Measurements from ENCODE around the gene FAAH. TPM values are rescaled to one million over a fixed set of nuclear protein-coding genes. Genes with fewer than 3 reads are reported as not detected.

The FAAH gene
- polyA plus RNA-seq, 2 donors, result 12.1 to 33.2 TPM

- Histone ChIP-seq H3K9me3 (ENCODE audit: control insufficient read depth in 2 of 2, insufficient read depth in 1 of 2, low read depth in 1 of 2, low read length in 1 of 2) (no peaks in the 10 kb centered on the region), H3K4me3 (ENCODE audit: low read depth in 1 of 2, low read length in 2 of 2) (no peak overlapping the region), H3K36me3 (ENCODE audit: control insufficient read depth in 2 of 2, insufficient read depth in 2 of 2, low read length in 1 of 2) (no peaks in the 10 kb centered on the region), H3K27me3 (ENCODE audit: control insufficient read depth in 1 of 2, insufficient read depth in 2 of 2, low read length in 2 of 2) (no peaks in the 10 kb centered on the region), H3K4me1 (ENCODE audit: control insufficient read depth in 2 of 2, insufficient read depth in 2 of 2, low read length in 1 of 2) (no peaks in the 10 kb centered on the region), H3K27ac (ENCODE audit: low read depth in 2 of 2, low read length in 1 of 2) (no peak overlapping the region)
- whole genome bisulfite sequencing, 2 donors, result 72 to 75% methylated on average over 4 of the region's 4 CpGs
Measured at GRCh38 chr1:46453449-46453848, 59.3 kb downstream of the FAAH start.

DNA sequence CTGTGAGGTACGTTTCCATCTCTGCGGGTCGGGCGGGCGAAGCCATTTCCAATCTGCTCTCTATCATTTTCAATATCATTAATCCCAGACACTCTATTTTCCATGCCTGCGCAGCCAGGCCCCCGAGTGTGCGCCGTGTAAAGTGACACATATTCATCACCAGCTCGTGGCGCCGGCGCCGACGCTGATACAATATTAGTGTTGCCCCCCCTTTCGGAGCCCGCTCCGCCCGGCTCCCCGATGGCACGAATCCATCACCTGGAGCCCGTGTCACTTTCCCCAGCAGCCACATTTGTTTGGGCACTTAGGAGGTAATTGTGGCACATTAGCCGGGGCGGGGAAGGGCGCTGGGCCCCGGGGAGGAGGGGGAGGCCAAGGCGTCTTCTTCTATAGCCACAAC, 61.8 kb downstream of the FAAH start:
- H3K27ac ChIP-seq (ENCODE audit: low read depth in 2 of 2, low read length in 1 of 2), result no peak overlapping the region
- no peak overlapping the region for H3K4me3 ChIP-seq (ENCODE audit: low read depth in 1 of 2, low read length in 2 of 2)
- no peaks in the 10 kb centered on the region for H3K9me3 ChIP-seq (ENCODE audit: control insufficient read depth in 2 of 2, insufficient read depth in 1 of 2, low read depth in 1 of 2, low read length in 1 of 2)
- no peaks in the 10 kb centered on the region for H3K36me3 ChIP-seq (ENCODE audit: control insufficient read depth in 2 of 2, insufficient read depth in 2 of 2, low read length in 1 of 2)
- 89 to 90% methylated on average over 27 of the region's 27 CpGs for WGBS, 2 donors
- H3K27me3 ChIP-seq (ENCODE audit: control insufficient read depth in 1 of 2, insufficient read depth in 2 of 2, low read length in 2 of 2), result no peaks in the 10 kb centered on the region
- no peaks in the 10 kb centered on the region for H3K4me1 ChIP-seq (ENCODE audit: control insufficient read depth in 2 of 2, insufficient read depth in 2 of 2, low read length in 1 of 2)

GRCh38 chr1:46456411-46456963, 62.4 kb downstream of the FAAH start:
- Histone ChIP-seq H3K36me3 (ENCODE audit: control insufficient read depth in 2 of 2, insufficient read depth in 2 of 2, low read length in 1 of 2) (no peaks in the 10 kb centered on the region), H3K27me3 (ENCODE audit: control insufficient read depth in 1 of 2, insufficient read depth in 2 of 2, low read length in 2 of 2) (no peaks in the 10 kb centered on the region), H3K27ac (ENCODE audit: low read depth in 2 of 2, low read length in 1 of 2) (no peak overlapping the region), H3K4me3 (ENCODE audit: low read depth in 1 of 2, low read length in 2 of 2) (no peak overlapping the region), H3K4me1 (ENCODE audit: control insufficient read depth in 2 of 2, insufficient read depth in 2 of 2, low read length in 1 of 2) (no peaks in the 10 kb centered on the region), H3K9me3 (ENCODE audit: control insufficient read depth in 2 of 2, insufficient read depth in 1 of 2, low read depth in 1 of 2, low read length in 1 of 2) (no peaks in the 10 kb centered on the region)
- 80 to 82% methylated on average over 5 of the region's 5 CpGs for WGBS, 2 donors

GRCh38 chr1:46457178-46457577, 63.1 kb downstream of the FAAH start:
- Histone ChIP-seq H3K4me1 (ENCODE audit: control insufficient read depth in 2 of 2, insufficient read depth in 2 of 2, low read length in 1 of 2) (no peaks in the 10 kb centered on the region), H3K27me3 (ENCODE audit: control insufficient read depth in 1 of 2, insufficient read depth in 2 of 2, low read length in 2 of 2) (no peaks in the 10 kb centered on the region), H3K36me3 (ENCODE audit: control insufficient read depth in 2 of 2, insufficient read depth in 2 of 2, low read length in 1 of 2) (no peaks in the 10 kb centered on the region), H3K9me3 (ENCODE audit: control insufficient read depth in 2 of 2, insufficient read depth in 1 of 2, low read depth in 1 of 2, low read length in 1 of 2) (no peaks in the 10 kb centered on the region), H3K27ac (ENCODE audit: low read depth in 2 of 2, low read length in 1 of 2) (no peak overlapping the region), H3K4me3 (ENCODE audit: low read depth in 1 of 2, low read length in 2 of 2) (no peak overlapping the region)
- WGBS, 2 donors, result 89 to 97% methylated on average over 6 of the region's 6 CpGs

DNA sequence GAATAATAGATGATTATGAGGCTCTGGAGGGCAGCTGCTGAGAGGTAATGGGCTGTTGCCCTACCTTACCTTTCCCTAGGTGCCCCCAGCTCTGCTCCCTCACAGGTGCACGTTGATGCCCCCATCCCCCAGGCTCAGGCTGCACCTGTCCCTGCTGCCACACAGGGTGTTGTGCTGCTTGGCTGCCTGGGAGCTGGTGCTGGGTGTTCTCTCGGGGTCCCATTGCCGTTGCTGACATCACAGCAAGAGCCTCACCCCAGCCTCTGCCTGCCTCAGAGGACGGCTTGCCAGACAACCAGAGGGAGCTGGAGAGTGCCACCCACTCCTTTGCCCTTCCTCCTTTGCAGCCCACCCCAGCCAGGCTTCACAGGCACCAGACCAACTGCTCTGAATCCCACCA, 64.1 kb downstream of the FAAH start:
- Histone ChIP-seq H3K9me3 (ENCODE audit: control insufficient read depth in 2 of 2, insufficient read depth in 1 of 2, low read depth in 1 of 2, low read length in 1 of 2) (no peaks in the 10 kb centered on the region), H3K4me3 (ENCODE audit: low read depth in 1 of 2, low read length in 2 of 2) (no peak overlapping the region), H3K4me1 (ENCODE audit: control insufficient read depth in 2 of 2, insufficient read depth in 2 of 2, low read length in 1 of 2) (no peaks in the 10 kb centered on the region), H3K27ac (ENCODE audit: low read depth in 2 of 2, low read length in 1 of 2) (no peak overlapping the region), H3K36me3 (ENCODE audit: control insufficient read depth in 2 of 2, insufficient read depth in 2 of 2, low read length in 1 of 2) (no peaks in the 10 kb centered on the region), H3K27me3 (ENCODE audit: control insufficient read depth in 1 of 2, insufficient read depth in 2 of 2, low read length in 2 of 2) (no peaks in the 10 kb centered on the region)
- WGBS, 2 donors, result 65 to 75% methylated on average over 4 of the region's 4 CpGs

GRCh38 chr1:46458846-46459245, 64.7 kb downstream of the FAAH start:
- H3K9me3 ChIP-seq (ENCODE audit: control insufficient read depth in 2 of 2, insufficient read depth in 1 of 2, low read depth in 1 of 2, low read length in 1 of 2), result no peaks in the 10 kb centered on the region
- no peaks in the 10 kb centered on the region for H3K4me1 ChIP-seq (ENCODE audit: control insufficient read depth in 2 of 2, insufficient read depth in 2 of 2, low read length in 1 of 2)
- no peak overlapping the region for H3K27ac ChIP-seq (ENCODE audit: low read depth in 2 of 2, low read length in 1 of 2)
- H3K4me3 ChIP-seq (ENCODE audit: low read depth in 1 of 2, low read length in 2 of 2), result no peak overlapping the region
- no peaks in the 10 kb centered on the region for H3K27me3 ChIP-seq (ENCODE audit: control insufficient read depth in 1 of 2, insufficient read depth in 2 of 2, low read length in 2 of 2)
- H3K36me3 ChIP-seq (ENCODE audit: control insufficient read depth in 2 of 2, insufficient read depth in 2 of 2, low read length in 1 of 2), result no peaks in the 10 kb centered on the region
- 54 to 61% methylated on average over 7 of the region's 7 CpGs for WGBS, 2 donors

GRCh38 chr1:46459315-46459714, 65.2 kb downstream of the FAAH start:
- H3K27me3 ChIP-seq (ENCODE audit: control insufficient read depth in 1 of 2, insufficient read depth in 2 of 2, low read length in 2 of 2), result no peaks in the 10 kb centered on the region
- H3K4me3 ChIP-seq (ENCODE audit: low read depth in 1 of 2, low read length in 2 of 2), result no peak overlapping the region
- H3K27ac ChIP-seq (ENCODE audit: low read depth in 2 of 2, low read length in 1 of 2), result no peak overlapping the region
- WGBS, 2 donors, result 85 to 87% methylated on average over 8 of the region's 8 CpGs
- no peaks in the 10 kb centered on the region for H3K4me1 ChIP-seq (ENCODE audit: control insufficient read depth in 2 of 2, insufficient read depth in 2 of 2, low read length in 1 of 2)
- no peaks in the 10 kb centered on the region for H3K9me3 ChIP-seq (ENCODE audit: control insufficient read depth in 2 of 2, insufficient read depth in 1 of 2, low read depth in 1 of 2, low read length in 1 of 2)
- no peaks in the 10 kb centered on the region for H3K36me3 ChIP-seq (ENCODE audit: control insufficient read depth in 2 of 2, insufficient read depth in 2 of 2, low read length in 1 of 2)

DNA sequence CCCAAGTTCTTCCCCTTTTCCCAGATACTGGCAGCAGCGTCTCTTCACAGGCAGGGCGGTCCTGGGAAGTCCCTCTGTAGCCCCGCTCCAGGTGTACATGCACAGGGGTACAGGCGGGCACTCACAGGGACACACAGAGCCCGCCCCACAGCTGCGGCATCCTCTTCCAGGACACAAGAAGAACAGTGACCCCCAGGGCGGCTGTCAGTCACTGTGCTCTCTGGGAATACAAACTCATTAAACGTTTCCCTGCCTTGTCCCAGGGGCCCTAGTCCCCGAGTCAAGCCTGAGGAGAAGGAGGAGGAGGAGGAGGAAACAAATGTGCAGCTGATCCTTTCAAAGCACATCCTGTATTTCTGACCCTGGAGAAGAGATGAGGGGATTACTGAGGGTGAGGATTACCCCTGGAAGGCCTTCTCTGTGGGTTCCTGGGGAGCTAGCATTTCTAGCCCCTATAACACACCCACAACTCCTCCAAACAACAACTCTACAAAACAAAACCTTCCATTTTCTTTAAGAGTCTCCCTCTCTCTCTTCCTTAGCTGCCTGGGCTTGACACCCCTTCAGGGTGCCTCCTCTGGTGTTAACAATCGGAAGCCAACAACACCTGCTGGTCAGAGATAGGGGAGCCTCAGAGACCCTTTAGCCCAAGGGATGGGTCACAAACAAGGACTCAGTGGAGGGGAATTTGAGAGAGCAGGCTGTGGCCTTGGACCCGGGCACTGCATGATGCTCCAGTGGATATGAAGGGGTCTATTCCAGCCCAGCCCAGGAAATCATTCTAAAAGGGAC, 67.1 kb downstream of the FAAH start:
- H3K27me3 ChIP-seq (ENCODE audit: control insufficient read depth in 1 of 2, insufficient read depth in 2 of 2, low read length in 2 of 2), result no peaks in the 10 kb centered on the region
- H3K36me3 ChIP-seq (ENCODE audit: control insufficient read depth in 2 of 2, insufficient read depth in 2 of 2, low read length in 1 of 2), result no peaks in the 10 kb centered on the region
- H3K9me3 ChIP-seq (ENCODE audit: control insufficient read depth in 2 of 2, insufficient read depth in 1 of 2, low read depth in 1 of 2, low read length in 1 of 2), result no peaks in the 10 kb centered on the region
- no peak overlapping the region for H3K27ac ChIP-seq (ENCODE audit: low read depth in 2 of 2, low read length in 1 of 2)
- no peak overlapping the region for H3K4me3 ChIP-seq (ENCODE audit: low read depth in 1 of 2, low read length in 2 of 2)
- WGBS, 2 donors, result 70 to 71% methylated on average over 11 of the region's 11 CpGs
- H3K4me1 ChIP-seq (ENCODE audit: control insufficient read depth in 2 of 2, insufficient read depth in 2 of 2, low read length in 1 of 2), result no peaks in the 10 kb centered on the region

- no peaks in the 10 kb centered on the region for H3K27me3 ChIP-seq (ENCODE audit: control insufficient read depth in 1 of 2, insufficient read depth in 2 of 2, low read length in 2 of 2)
- no peak overlapping the region for H3K27ac ChIP-seq (ENCODE audit: low read depth in 2 of 2, low read length in 1 of 2)
- H3K4me1 ChIP-seq (ENCODE audit: control insufficient read depth in 2 of 2, insufficient read depth in 2 of 2, low read length in 1 of 2), result peaks cover 0 to 2% of the 10 kb centered on the region in 2 donors
- no peaks in the 10 kb centered on the region for H3K9me3 ChIP-seq (ENCODE audit: control insufficient read depth in 2 of 2, insufficient read depth in 1 of 2, low read depth in 1 of 2, low read length in 1 of 2)
- no peaks in the 10 kb centered on the region for H3K36me3 ChIP-seq (ENCODE audit: control insufficient read depth in 2 of 2, insufficient read depth in 2 of 2, low read length in 1 of 2)
- H3K4me3 ChIP-seq (ENCODE audit: low read depth in 1 of 2, low read length in 2 of 2), result no peak overlapping the region
- whole genome bisulfite sequencing, 2 donors, result 57 to 59% methylated on average over 5 of the region's 5 CpGs
Measured at GRCh38 chr1:46461809-46462448, 67.8 kb downstream of the FAAH start.

All from esophagus (tissue), 2 donors.